Neural cell (in vitro differentiated cells): ENCODE data around the gene ANGPTL7.

Source experiments
- EP300 ChIP-seq: fragments of 450-650 bp; conservative IDR thresholded peaks from 2 replicates; pipeline ENCODE4 v1.6.1; 2014; ENCODE audit warnings: antibody characterized with exemption, mild to moderate bottlenecking, moderate library complexity; ENCODE audit not compliant: poor library complexity, severe bottlenecking
- TAF1 ChIP-seq: IDR thresholded peaks from 2 replicates; pipeline ENCODE4 v1.6.1; 2012; ENCODE audit warnings: low read depth
- TF ChIP-seq, protein P1 (sequence below): fragments of 450-650 bp; IDR thresholded peaks from 2 replicates; pipeline ENCODE4 v1.5.1; 2014; ENCODE audit warnings: antibody characterized with exemption, mild to moderate bottlenecking, moderate library complexity; ENCODE audit not compliant: poor library complexity, severe bottlenecking

GRCh38 chr1:11194407-11195176 lies 5.4 kb downstream of the ANGPTL7 start:
- TF ChIP-seq, protein P1, sequence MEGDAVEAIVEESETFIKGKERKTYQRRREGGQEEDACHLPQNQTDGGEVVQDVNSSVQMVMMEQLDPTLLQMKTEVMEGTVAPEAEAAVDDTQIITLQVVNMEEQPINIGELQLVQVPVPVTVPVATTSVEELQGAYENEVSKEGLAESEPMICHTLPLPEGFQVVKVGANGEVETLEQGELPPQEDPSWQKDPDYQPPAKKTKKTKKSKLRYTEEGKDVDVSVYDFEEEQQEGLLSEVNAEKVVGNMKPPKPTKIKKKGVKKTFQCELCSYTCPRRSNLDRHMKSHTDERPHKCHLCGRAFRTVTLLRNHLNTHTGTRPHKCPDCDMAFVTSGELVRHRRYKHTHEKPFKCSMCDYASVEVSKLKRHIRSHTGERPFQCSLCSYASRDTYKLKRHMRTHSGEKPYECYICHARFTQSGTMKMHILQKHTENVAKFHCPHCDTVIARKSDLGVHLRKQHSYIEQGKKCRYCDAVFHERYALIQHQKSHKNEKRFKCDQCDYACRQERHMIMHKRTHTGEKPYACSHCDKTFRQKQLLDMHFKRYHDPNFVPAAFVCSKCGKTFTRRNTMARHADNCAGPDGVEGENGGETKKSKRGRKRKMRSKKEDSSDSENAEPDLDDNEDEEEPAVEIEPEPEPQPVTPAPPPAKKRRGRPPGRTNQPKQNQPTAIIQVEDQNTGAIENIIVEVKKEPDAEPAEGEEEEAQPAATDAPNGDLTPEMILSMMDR = no peak
- no peak for TF ChIP-seq TAF1
- TF ChIP-seq EP300 = no peak
